Osteocyte (in vitro differentiated cells): ENCODE results near the gene KATNB1. TPM values are rescaled to one million over a fixed set of nuclear protein-coding genes. Genes with fewer than 3 reads are reported as not detected.

ENCODE experiments used
- DNase-seq: peaks from one replicate; pipeline ENCODE4 v3.0.0; 2021; ENCODE audit warnings: mixed read lengths; ENCODE audit not compliant: unreplicated experiment; ENCODE audit errors: extremely low spot score
- H3K27ac Mint-ChIP-seq: one replicate; pipeline ENCODE4 v1.8.0; 2021; ENCODE audit warnings: mild to moderate bottlenecking, mixed read lengths; ENCODE audit not compliant: unreplicated experiment
- H3K27me3 Mint-ChIP-seq: one replicate; pipeline ENCODE4 v1.8.0; 2021; ENCODE audit warnings: mixed read lengths; ENCODE audit not compliant: unreplicated experiment
- H3K36me3 Mint-ChIP-seq: one replicate; pipeline ENCODE4 v1.8.0; 2021; ENCODE audit warnings: mixed read lengths; ENCODE audit not compliant: unreplicated experiment
- H3K4me1 Mint-ChIP-seq: one replicate; pipeline ENCODE4 v1.8.0; 2021; ENCODE audit warnings: mixed read lengths; ENCODE audit not compliant: unreplicated experiment
- H3K4me3 Mint-ChIP-seq: one replicate; pipeline ENCODE4 v1.8.0; 2021; ENCODE audit warnings: mild to moderate bottlenecking, moderate library complexity, mixed read lengths; ENCODE audit not compliant: unreplicated experiment
- H3K9me3 Mint-ChIP-seq: one replicate; pipeline ENCODE4 v1.8.0; 2021; ENCODE audit warnings: mixed read lengths; ENCODE audit not compliant: unreplicated experiment
- CTCF ChIP-seq: fragments of 200-600 bp; sonication (generic); IDR thresholded peaks from 2 replicates; pipeline ENCODE4 v1.5.0; 2021; ENCODE audit warnings: antibody characterized with exemption, mild to moderate bottlenecking, moderate library complexity
- total RNA-seq: library from RNA; stranded (reverse); gene quantifications from 2 replicates; pipeline ENCODE4 v1.2.1, GENCODE V29; 2021

The KATNB1 gene
- total RNA-seq, 1 donor from 2014 or later: 15.9 TPM

- no peak for TF ChIP-seq CTCF
- H3K4me1 Mint-ChIP-seq: peaks cover 13% of the 10 kb centered on the region
- no peaks in the 10 kb centered on the region for H3K9me3 Mint-ChIP-seq
- no peak overlapping the region for H3K4me3 Mint-ChIP-seq
- no peaks in the 10 kb centered on the region for H3K27me3 Mint-ChIP-seq
- peaks cover 10% of the 10 kb centered on the region for H3K36me3 Mint-ChIP-seq
- no peak for DNase-seq
- peak overlapping the region; percentile 23 for H3K27ac Mint-ChIP-seq
Measured at GRCh38 chr16:57756424-57757325, 21.1 kb downstream of the KATNB1 start.

GRCh38 chr16:57757326-57757786, 21.8 kb downstream of the KATNB1 start:
- Mint-ChIP-seq H3K4me3 (no peak overlapping the region), H3K27ac (peak overlapping the region; percentile 23), H3K27me3 (no peaks in the 10 kb centered on the region), H3K36me3 (peaks cover 17% of the 10 kb centered on the region), H3K9me3 (no peaks in the 10 kb centered on the region), H3K4me1 (peaks cover 14% of the 10 kb centered on the region)
- TF ChIP-seq CTCF: peak; percentile 97
- DNase-seq: peak; percentile 97

- no peak overlapping the region for H3K27ac Mint-ChIP-seq
- no peak for DNase-seq
Measured at GRCh38 chr16:57757883-57758282, 22.3 kb downstream of the KATNB1 start.

GRCh38 chr16:57758331-57759117, 23.0 kb downstream of the KATNB1 start:
- DNase-seq: no peak
- H3K27me3 Mint-ChIP-seq: no peaks in the 10 kb centered on the region
- H3K27ac Mint-ChIP-seq: peak overlapping the region; percentile 23
- H3K4me1 Mint-ChIP-seq: peaks cover 20% of the 10 kb centered on the region
- H3K4me3 Mint-ChIP-seq: no peak overlapping the region
- H3K9me3 Mint-ChIP-seq: no peaks in the 10 kb centered on the region
- H3K36me3 Mint-ChIP-seq: peaks cover 25% of the 10 kb centered on the region
- no peak for TF ChIP-seq CTCF

More at GRCh38 chr16:57757883-57758282, 22.3 kb downstream of the KATNB1 start:
- H3K27me3 Mint-ChIP-seq: no peaks in the 10 kb centered on the region
- H3K4me3 Mint-ChIP-seq: no peak overlapping the region
- peaks cover 16% of the 10 kb centered on the region for H3K4me1 Mint-ChIP-seq
- TF ChIP-seq CTCF: no peak
- H3K36me3 Mint-ChIP-seq: peaks cover 19% of the 10 kb centered on the region
- H3K9me3 Mint-ChIP-seq: no peaks in the 10 kb centered on the region

GRCh38 chr16:57759131-57759530, 23.6 kb downstream of the KATNB1 start:
- Mint-ChIP-seq H3K4me1 (peaks cover 20% of the 10 kb centered on the region), H3K4me3 (no peak overlapping the region), H3K27ac (no peak overlapping the region), H3K36me3 (peaks cover 27% of the 10 kb centered on the region), H3K27me3 (no peaks in the 10 kb centered on the region), H3K9me3 (no peaks in the 10 kb centered on the region)
- DNase-seq: no peak
- TF ChIP-seq CTCF: no peak
